Uterus (tissue), 2 donors: ENCODE data around the gene RASA3.

ENCODE experiments used
- CTCF ChIP-seq, 4 experiments: fragments of 200-600 bp in 2 of 4; fragments of 450-650 bp in 2 of 4; sonication (generic) in 2 of 4; IDR thresholded peaks; one replicate each; pipeline ENCODE4 v1.5.1; 2016 to 2019; ENCODE audit warnings: antibody characterized with exemption in 4 of 4, mild to moderate bottlenecking in 2 of 4, moderate library complexity in 1 of 4
- POLR2A ChIP-seq, 2 donors: fragments of 450-650 bp; IDR thresholded peaks; one replicate each; pipeline ENCODE4 v1.6.1; 2016; ENCODE audit warnings: antibody characterized with exemption in 2 of 2, mild to moderate bottlenecking in 1 of 2, moderate library complexity in 1 of 2

- TF ChIP-seq CTCF (IDR thresholded peaks at IDR 0.05) (no peak), POLR2A (IDR thresholded peaks at IDR 0.05) (no peak)
Measured at GRCh38 chr13:113976711-113977684, 155.4 kb downstream of the RASA3 start.
